Suprapubic skin (tissue), 4 donors: ENCODE measurements around the gene ENTPD1.

Source experiments
- POLR2A ChIP-seq, 2 donors: fragments of 450-650 bp; IDR thresholded peaks; one replicate each; pipeline ENCODE4 v1.6.1; 2017; ENCODE audit warnings: antibody characterized with exemption in 2 of 2, mild to moderate bottlenecking in 2 of 2, moderate library complexity in 2 of 2
- POLR2AphosphoS5 ChIP-seq, 3 donors: sonication (generic); formaldehyde crosslinking; IDR thresholded peaks; one replicate each; pipeline ENCODE4 v1.6.1; 2017; ENCODE audit warnings: antibody characterized with exemption in 3 of 3
- TF ChIP-seq, protein P1 (sequence below), 2 donors: fragments of 200-600 bp in 1 of 2; fragments of 450-650 bp in 1 of 2; sonication (generic) in 1 of 2; IDR thresholded peaks; one replicate each; pipeline ENCODE4 v1.5.1; 2016 to 2019; ENCODE audit warnings: antibody characterized with exemption in 2 of 2, mild to moderate bottlenecking in 1 of 2, moderate library complexity in 1 of 2

DNA sequence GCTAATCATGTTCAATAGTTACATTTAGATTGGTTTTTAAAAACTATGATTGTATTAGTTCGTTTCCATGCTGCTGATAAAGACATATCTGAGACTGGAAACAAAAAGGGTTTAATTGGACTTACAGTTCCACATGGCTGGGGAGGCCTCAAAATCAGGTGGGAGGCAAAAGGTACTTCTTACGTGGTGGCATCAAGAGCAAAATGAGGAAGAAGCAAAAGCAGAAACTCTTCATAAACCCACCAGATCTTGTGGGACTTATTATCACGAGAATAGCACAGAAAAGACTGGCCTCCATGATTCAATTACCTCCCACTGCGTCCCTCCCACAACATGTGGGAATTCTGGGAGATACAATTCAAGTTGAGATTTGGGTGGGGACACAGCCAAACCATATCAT is 117.7 kb downstream of the ENTPD1 start:
- TF ChIP-seq POLR2A (IDR thresholded peaks at IDR 0.05) (no peak), POLR2AphosphoS5 (IDR thresholded peaks at IDR 0.05) (no peak)
- TF ChIP-seq, protein P1, sequence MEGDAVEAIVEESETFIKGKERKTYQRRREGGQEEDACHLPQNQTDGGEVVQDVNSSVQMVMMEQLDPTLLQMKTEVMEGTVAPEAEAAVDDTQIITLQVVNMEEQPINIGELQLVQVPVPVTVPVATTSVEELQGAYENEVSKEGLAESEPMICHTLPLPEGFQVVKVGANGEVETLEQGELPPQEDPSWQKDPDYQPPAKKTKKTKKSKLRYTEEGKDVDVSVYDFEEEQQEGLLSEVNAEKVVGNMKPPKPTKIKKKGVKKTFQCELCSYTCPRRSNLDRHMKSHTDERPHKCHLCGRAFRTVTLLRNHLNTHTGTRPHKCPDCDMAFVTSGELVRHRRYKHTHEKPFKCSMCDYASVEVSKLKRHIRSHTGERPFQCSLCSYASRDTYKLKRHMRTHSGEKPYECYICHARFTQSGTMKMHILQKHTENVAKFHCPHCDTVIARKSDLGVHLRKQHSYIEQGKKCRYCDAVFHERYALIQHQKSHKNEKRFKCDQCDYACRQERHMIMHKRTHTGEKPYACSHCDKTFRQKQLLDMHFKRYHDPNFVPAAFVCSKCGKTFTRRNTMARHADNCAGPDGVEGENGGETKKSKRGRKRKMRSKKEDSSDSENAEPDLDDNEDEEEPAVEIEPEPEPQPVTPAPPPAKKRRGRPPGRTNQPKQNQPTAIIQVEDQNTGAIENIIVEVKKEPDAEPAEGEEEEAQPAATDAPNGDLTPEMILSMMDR (IDR thresholded peaks at IDR 0.05): no peak
